Measurements from ENCODE around the gene SLC38A2. TPM values are rescaled to one million over a fixed set of nuclear protein-coding genes. Genes with fewer than 3 reads are reported as not detected.
A peak's percentile ranks its signal among the peaks of the same experiment; 100 is the strongest.

SLC38A2 gene
- total RNA-seq, 1 donor from 2014 or later = 754 TPM

GRCh38 chr12:46396826-46397225 is 24.3 kb upstream of the SLC38A2 start:
- Mint-ChIP-seq H3K27ac (ENCODE audit: unreplicated experiment) (no peak overlapping the region), H3K4me3 (ENCODE audit: unreplicated experiment) (no peak overlapping the region), H3K36me3 (ENCODE audit: unreplicated experiment) (peaks cover 18% of the 10 kb centered on the region), H3K4me1 (ENCODE audit: unreplicated experiment) (peaks cover 49% of the 10 kb centered on the region), H3K27me3 (ENCODE audit: unreplicated experiment) (no peaks in the 10 kb centered on the region), H3K9me3 (ENCODE audit: unreplicated experiment) (peaks cover 6% of the 10 kb centered on the region)
- TF ChIP-seq CTCF (IDR thresholded peaks at IDR 0.05) = no peak
- DNase-seq (ENCODE audit: extremely low spot score, unreplicated experiment) = no peak

GRCh38 chr12:46395388-46395787 is 22.8 kb upstream of the SLC38A2 start:
- H3K9me3 Mint-ChIP-seq (ENCODE audit: unreplicated experiment) = peaks cover 6% of the 10 kb centered on the region
- H3K27me3 Mint-ChIP-seq (ENCODE audit: unreplicated experiment) = no peaks in the 10 kb centered on the region
- H3K4me3 Mint-ChIP-seq (ENCODE audit: unreplicated experiment) = no peak overlapping the region
- H3K27ac Mint-ChIP-seq (ENCODE audit: unreplicated experiment) = peak overlapping the region; percentile 65
- H3K36me3 Mint-ChIP-seq (ENCODE audit: unreplicated experiment) = peaks cover 15% of the 10 kb centered on the region
- DNase-seq (ENCODE audit: extremely low spot score, unreplicated experiment) = no peak
- TF ChIP-seq CTCF (IDR thresholded peaks at IDR 0.05) = no peak
- peaks cover 49% of the 10 kb centered on the region for H3K4me1 Mint-ChIP-seq (ENCODE audit: unreplicated experiment)

- Mint-ChIP-seq H3K36me3 (ENCODE audit: unreplicated experiment) (peaks cover 5% of the 10 kb centered on the region), H3K27me3 (ENCODE audit: unreplicated experiment) (no peaks in the 10 kb centered on the region), H3K27ac (ENCODE audit: unreplicated experiment) (peak overlapping the region; percentile 95), H3K4me3 (ENCODE audit: unreplicated experiment) (no peak overlapping the region), H3K4me1 (ENCODE audit: unreplicated experiment) (peaks cover 84% of the 10 kb centered on the region), H3K9me3 (ENCODE audit: unreplicated experiment) (no peaks in the 10 kb centered on the region)
- DNase-seq (ENCODE audit: extremely low spot score, unreplicated experiment) = no peak
- TF ChIP-seq CTCF (IDR thresholded peaks at IDR 0.05) = no peak
These were observed 19.1 kb upstream of the SLC38A2 start for GRCh38 chr12:46391630-46392029.

- Mint-ChIP-seq H3K27ac (ENCODE audit: unreplicated experiment) (peak overlapping the region; percentile 95), H3K9me3 (ENCODE audit: unreplicated experiment) (no peaks in the 10 kb centered on the region), H3K36me3 (ENCODE audit: unreplicated experiment) (peaks cover 5% of the 10 kb centered on the region), H3K4me1 (ENCODE audit: unreplicated experiment) (peaks cover 89% of the 10 kb centered on the region), H3K27me3 (ENCODE audit: unreplicated experiment) (no peaks in the 10 kb centered on the region), H3K4me3 (ENCODE audit: unreplicated experiment) (peak overlapping the region; percentile 34)
- TF ChIP-seq CTCF (IDR thresholded peaks at IDR 0.05) = no peak
- DNase-seq (ENCODE audit: extremely low spot score, unreplicated experiment) = no peak
These were observed 18.3 kb upstream of the SLC38A2 start for GRCh38 chr12:46390881-46391280.

- Mint-ChIP-seq H3K27me3 (ENCODE audit: unreplicated experiment) (no peaks in the 10 kb centered on the region), H3K4me3 (ENCODE audit: unreplicated experiment) (peak overlapping the region; percentile 33), H3K4me1 (ENCODE audit: unreplicated experiment) (peaks cover 89% of the 10 kb centered on the region), H3K36me3 (ENCODE audit: unreplicated experiment) (peaks cover 5% of the 10 kb centered on the region), H3K9me3 (ENCODE audit: unreplicated experiment) (no peaks in the 10 kb centered on the region), H3K27ac (ENCODE audit: unreplicated experiment) (peak overlapping the region; percentile 95)
- no peak for DNase-seq (ENCODE audit: extremely low spot score, unreplicated experiment)
- TF ChIP-seq CTCF (IDR thresholded peaks at IDR 0.05) = no peak
These were observed 17.7 kb upstream of the SLC38A2 start for GRCh38 chr12:46390304-46390703.
